Activated T-cell treated with anti-CD3 and anti-CD28 coated beads for 24 hours (primary cell): ENCODE measurements around the gene CD3E.

ENCODE experiments used
- DNase-seq: peaks from one replicate; pipeline ENCODE4 v3.0.0-alpha.2; 2020; ENCODE audit warnings: low read depth

The CD3E gene

DNA sequence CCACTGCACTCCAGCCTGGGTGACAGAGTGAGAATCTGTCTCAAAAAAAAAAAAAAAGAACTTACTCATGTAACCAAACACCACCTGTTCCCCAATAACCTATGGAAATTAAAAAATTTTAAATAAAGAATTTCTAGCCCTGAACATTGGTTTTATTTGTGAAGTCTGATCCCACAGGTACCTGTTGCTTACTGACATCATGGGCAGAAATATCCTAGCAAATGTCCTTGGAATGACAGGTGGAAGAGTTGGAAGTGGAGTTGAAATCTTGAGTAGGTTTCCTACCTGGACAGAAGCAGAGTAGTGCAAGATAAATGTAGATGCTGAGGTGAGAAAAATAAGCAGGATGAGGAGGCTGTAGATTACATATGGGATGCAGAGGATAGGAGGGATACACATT is 20.8 kb downstream of the CD3E start:
- DNase-seq = no peak

DNA sequence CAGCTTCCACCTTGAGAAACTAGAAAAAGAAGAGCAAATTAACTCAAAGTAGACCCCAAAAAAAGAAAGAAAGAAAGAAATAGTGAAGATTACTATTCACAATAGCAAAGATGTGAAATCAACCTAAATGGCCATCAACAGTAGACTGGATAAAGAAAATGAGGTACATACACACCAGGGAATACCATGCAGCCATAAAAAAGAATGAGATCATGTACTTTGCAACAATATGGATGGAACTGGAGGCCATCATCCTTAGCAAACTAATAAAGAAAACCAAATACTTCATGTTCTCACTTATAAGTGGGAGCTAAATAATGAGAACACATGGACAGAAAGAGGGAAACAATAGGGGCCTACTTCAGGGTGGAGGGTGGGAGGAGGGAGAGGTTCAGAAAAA is 24.2 kb downstream of the CD3E start:
- no peak for DNase-seq

DNA sequence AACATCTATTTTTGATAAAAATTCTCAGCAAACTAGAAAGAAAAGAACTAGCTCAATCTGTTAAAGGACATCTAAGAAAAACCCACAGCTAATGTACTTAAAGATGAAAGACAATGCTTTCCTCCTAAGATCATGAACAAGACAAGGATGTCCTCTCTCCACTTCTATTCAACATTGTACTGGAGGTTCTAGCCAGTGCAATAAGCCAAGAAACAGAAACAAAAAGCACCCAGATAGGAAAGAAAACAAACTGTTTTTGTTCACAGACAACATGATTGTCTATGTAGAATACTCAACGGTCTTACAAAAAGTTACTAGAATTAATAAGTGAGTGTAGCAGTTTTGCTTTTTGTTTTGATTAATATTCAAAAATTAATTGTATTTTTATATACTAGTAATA is 30.2 kb downstream of the CD3E start:
- no peak for DNase-seq

DNA sequence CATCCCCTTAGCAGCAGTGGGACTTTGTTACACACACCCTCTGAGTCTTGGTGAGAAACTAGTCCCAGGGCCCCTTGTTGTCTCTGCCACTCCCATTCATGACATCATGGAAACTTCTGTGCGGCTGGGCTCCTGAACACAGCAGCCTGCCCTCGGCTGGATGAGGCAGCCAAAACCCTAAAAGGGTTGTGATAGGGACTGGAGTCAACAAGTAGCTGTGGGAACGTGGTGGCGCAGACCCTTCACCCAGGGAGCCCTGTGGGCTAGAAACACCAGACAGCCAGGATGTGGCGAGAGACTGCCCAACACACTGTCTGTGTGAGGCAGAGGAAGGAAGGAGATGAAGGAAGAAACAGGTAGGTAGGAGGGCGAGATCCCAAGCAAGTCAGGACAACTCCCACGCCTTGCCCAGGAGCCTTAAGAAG is 34.1 kb downstream of the CD3E start:
- peak; percentile 83 for DNase-seq

DNA sequence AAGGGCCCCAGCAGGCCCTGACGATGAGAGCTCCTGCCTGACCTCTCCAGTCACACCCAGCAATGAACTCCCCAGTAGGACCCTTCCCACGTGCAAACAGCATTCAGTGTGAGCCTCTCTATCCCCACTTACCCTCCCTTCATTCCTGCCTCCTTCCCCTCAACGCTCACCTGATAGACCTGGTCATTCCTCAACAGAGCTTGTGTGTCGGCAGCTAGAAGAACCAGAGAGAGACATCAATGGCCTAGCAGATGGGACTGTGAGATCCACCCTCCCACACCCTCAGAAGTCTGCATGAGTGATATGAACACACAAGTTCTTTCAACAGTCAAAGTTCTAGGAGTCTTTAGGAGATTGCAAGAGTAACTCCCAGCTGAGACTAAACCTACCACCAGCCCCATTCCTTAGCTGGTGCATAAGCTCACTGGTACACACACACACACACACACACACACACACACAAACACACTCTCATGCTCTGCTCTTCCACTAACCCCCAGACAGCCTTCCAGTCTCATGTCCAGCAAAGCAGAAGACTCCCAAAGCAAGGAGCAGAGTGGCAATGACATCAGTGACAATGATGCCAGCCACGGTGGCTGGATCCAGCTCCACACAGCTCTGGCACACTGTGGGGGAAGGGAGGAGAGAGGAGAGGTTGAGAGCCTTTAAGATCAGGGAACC is 34.9 kb downstream of the CD3E start:
- DNase-seq = no peak

DNA sequence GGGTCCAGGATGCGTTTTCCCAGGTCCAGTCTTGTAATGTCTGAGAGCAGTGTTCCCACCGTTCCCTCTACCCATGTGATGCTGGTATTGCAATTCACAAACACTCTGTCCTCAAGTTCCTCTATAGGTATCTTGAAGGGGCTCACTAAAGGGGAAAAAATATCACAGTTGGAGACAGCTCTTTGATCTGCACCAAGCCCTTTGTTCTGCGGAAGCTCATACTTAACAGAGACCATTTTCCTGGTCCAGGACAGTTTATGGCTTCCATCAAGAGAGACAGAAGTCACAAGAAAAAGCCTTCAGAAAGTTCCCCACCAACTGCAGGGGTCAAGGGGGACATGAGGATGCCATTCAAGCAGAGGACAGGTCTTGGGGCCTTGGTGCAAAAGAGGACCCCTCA is 35.9 kb downstream of the CD3E start:
- DNase-seq = no peak

DNA sequence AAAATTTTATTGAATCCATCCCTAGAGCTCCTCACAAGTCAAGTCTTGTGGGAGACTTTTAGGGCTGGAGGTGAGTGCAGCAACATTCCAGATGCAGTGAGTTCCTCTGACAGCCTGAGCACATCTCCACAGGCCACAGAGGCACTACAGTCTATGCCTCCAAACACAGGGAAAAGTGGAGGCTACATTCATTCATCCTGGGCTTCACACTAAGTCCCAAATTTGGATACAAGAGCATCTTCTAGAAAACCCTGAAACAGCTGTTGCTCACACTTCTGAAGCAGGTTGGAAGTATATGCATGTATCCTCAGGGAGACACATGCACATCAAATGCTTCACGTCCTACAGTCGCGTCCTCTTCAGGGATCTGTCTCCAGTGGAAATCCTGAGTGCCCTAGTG is 36.7 kb downstream of the CD3E start:
- no peak for DNase-seq

DNA sequence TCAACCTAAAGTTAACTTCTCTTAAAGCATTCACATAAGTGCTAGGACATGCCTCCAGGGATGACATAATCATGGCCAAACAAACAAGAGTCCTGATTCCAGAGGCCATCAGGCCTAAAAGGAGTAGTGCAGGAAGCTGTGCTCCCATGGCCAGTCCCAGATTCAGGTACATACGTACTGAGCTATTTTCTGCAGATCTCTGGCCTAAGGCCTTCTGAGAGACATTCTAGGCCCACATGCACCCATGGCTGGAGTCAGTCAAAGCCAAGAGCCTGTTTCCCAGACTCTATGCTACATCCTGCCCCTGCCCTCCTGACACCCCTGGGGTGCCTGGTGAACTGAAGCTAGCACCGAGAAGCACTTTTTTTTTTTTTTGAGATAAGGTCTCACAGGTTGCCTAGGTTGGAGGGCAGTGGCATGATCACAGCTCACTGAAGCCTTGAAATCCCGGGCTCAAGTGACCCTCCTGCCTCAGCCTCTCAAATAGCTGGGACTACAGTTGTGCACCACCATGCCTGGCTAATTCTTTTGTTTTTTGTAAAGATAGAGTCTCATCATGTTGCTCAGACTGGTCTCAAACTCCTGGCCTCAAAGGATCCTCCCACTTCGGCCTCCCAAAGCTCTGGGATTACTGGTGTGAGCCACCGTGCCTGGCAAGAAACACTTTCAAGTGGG is 37.4 kb downstream of the CD3E start:
- no peak for DNase-seq

DNA sequence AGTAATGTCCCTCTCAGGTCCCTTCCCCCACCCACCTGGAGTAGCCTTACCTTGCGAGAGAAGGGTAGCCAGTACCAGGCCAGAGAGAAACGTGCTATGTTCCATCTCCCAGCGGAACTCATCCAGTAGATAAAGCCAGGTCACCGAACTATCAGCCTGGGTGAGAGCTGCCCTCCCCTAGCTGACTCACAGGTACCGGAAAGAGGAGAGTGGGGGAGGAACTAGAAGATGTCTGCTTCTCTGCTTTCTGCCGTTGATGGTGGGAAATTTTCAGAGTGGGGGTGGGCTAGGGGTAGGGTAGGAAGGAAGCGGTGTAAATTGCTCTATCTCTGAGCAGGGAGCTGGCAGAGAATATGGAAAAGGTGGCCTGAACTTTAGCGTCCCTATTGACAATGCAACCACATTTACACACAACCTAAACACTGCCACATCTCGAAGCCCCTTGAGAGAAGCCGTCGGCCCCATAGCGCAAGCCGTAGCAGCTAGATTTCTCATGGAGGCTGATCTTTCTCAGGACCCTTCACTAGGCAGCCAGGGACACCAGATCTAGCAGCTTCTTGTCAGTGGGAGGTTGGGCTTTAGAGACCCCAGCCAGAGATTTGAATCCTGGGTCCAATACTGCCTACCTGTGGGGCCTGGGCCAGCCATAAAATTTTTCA is 38.1 kb downstream of the CD3E start, which contains the start of gene CD3D:
Gene CD3D, minus strand, starts transcription at position 203 of the 659 bp plus-strand sequence. Its CDS starts 98 bp downstream, at position 105.
- DNase-seq = peak; percentile 65

DNA sequence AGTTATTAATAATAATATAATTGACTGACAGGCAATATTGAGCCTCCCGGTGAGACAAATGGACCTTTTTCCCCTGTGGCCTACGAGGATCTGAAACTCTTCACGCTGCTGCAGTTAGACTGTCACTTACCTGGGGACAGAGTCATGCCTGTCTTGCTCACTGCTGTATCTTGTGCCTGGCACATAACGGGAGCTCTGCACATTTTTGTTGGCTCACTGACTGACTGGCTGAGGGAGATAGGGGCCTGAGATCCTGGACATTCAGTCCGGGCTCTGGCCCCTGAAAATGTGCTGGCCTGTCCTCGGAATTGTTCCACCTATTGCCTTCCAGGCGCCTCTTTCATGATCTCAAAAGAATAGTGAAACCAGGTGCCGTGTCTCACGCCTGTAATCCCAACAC is 38.7 kb downstream of the CD3E start:
- no peak for DNase-seq

DNA sequence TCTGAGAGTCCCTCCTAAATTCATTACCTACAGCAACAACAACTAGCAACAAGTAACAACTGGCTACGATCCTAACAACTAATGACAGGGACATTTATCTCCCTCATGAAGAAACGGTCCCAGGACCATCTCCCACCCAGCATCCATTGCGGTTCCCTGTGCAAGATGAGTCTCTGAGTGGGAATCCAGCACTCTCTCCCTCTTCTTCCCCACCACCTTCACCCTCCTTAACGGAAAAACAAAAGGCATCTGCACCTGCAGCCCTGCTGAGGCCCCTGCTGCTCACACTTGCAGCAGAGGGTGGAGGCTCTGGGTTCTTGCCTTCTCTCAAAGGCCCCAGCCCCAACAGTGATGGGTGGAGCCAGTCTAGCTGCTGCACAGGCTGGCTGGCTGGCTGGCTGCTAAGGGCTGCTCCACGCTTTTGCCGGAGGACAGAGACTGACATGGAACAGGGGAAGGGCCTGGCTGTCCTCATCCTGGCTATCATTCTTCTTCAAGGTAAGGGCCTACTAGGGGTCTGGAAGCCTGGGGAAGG is 39.5 kb downstream of the CD3E start, which contains the start of gene CD3G:
Gene CD3G, plus strand, starts transcription at position 364 of the 535 bp plus-strand sequence. Its CDS starts 80 bp downstream, at position 444.
- peak; percentile 65 for DNase-seq

DNA sequence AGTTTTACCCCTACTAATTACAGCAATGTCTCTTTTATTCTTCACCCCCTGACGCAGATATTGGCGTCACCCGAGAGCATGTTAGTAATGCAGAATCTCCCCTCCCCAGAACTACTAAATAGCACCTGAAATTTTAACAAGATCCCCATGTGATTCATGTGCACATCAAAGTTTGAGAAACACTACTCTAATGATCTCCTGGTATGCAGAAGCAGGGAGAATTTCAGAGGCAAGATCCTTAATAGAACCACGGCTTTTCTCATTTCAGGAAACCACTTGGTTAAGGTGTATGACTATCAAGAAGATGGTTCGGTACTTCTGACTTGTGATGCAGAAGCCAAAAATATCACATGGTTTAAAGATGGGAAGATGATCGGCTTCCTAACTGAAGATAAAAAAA is 44.9 kb downstream of the CD3E start:
- DNase-seq = no peak

DNA sequence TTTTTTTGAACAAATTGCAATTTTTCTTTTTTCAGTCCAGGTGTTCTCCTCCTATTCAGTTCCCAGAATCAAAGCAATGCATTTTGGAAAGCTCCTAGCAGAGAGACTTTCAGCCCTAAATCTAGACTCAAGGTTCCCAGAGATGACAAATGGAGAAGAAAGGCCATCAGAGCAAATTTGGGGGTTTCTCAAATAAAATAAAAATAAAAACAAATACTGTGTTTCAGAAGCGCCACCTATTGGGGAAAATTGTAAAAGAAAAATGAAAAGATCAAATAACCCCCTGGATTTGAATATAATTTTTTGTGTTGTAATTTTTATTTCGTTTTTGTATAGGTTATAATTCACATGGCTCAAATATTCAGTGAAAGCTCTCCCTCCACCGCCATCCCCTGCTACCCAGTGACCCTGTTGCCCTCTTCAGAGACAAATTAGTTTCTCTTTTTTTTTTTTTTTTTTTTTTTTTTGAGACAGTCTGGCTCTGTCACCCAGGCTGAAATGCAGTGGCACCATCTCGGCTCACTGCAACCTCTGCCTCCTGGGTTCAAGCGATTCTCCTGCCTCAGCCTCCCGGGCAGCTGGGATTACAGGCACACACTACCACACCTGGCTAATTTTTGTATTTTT is 48.7 kb downstream of the CD3E start:
- no peak for DNase-seq

DNA sequence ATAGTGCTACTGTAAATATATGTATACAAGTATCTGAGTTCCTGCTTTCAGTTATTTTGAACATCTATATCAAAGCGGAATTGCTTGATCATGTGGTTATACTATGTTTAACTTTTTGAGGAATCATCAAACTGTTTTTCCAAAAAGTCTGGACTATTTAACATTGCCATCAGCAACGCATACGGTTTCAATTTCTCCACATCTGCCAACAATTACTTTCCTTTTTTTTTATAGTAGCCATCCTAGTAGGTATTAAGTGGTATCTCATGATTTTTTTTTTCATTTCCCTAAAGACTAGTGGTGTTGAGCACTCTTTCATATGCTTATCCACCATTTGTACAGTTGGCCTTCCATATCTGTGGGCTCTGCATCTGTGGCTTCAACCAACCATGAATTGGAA is 53.5 kb downstream of the CD3E start:
- DNase-seq = no peak

DNA sequence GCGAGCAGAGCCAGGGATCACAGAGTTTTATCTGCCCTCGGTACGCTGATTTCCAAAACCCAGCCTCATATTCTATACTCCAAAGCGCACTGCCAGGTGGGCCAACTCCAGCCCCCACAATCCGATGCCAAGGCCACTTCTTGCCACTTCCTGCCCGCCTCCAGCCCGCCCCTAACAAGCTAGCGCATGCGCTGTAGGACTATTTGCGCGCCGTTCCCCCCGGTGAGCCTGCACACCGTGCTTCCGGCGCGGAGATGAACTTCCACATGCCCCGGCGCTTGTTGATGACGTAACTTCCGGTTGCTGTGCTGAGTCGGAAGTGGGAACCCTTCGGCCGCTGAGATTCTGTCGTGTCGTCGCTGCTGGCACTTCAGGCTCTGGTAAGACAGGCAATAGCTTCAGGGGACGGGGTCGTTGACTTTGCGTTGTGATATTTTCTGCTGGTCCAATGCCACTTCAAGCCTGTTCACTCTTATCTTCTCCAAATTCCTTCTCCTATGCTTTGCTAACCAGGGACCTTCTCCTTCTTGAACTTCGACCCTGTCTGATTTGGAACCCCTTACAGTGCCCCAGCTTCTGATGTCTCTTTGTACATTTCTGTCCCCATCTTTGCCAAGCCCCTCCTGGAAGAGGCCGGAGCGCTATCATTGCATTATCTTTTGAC is 54.9 kb downstream of the CD3E start, which contains the start of gene UBE4A:
Gene UBE4A, plus strand, starts transcription at position 306 of the 664 bp plus-strand sequence. CDS start 5,481 bp downstream, outside the sequence.
- peak; percentile 98 for DNase-seq

DNA sequence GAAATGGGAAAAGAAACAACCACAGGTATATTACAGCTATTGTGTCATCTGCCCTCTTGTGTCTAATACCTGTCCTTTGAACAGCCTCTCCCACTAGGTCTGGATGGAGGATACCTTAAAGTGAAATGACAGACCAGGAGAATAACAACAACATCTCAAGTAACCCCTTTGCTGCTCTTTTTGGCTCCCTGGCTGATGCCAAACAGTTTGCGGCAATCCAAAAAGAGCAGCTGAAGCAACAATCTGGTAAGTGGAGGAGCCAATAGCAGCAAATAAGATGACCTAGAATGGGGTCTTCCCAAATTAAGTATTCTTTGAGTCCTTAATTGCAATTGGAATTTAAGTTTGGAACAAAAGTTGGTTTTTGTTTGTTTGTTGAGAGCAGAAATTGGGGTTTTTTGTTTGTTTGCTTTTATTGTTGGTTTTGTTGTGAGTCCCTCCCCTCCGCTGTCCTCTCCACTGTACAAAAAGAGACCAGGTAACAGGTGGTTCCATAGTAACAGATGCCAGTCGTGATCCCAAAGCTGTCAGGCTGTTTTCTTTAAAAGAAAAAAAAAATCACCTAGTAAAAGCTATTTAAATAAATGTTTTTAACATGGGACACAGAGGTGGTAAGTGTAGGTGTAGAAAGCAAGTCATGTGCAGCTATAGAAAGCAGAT is 60.6 kb downstream of the CD3E start:
- DNase-seq = no peak
